ENCODE measurements around the gene MAD1L1.

The MAD1L1 gene

DNA sequence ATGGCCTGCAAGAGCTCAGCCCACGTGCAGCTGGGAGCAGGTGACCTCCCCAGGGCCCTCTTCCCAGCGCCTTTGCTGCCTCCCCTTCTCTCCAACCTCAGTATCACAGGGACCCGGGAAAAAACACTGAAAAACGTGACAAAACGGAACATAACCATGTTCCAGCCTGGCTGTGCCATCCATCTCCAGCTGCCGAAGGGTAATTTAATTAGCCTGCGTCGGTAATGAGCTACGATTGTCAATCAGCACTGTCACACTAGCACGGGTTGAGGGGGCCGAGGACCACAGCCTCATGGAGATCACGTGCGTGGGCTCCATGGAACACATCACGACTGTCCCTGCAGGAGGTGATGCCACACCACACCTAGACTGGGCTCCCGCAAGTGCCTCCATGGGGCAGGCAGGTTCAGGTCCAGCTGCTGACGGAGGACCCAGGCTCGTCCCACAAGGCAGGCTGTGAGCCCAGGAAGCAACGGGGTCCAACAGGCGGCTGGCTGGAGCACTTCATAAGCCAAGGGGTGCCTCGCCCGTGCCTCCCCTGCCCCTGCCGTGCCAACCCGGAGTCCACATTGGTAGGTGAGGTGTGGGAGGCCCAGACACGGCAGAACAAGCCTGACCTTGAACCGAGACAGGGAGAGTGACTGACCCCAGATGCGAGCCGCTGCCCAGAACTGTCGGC, 363.2 kb downstream of the MAD1L1 start:
- ChIA-PET POLR2A (no interaction called here), CTCF (interaction anchor here (1.2 kb wide), 1 partner anchor 14 kb away, joined by 3 read pairs; no protein-coding TSS in a partner anchor)
- DNase-seq = no peak
- H3K9me3 ChIP-seq (ENCODE audit: control extremely low read depth in 1 of 5, control insufficient read depth in 4 of 5, insufficient read depth in 2 of 5, low read depth in 1 of 5, low read length in 4 of 5) = peaks cover 0 to 5% (median 0%) of the 10 kb centered on the region in 5 experiments
- 99% methylated on average over 28 of the region's 28 CpGs for WGBS (ENCODE audit: insufficient coverage)
- H3K27me3 ChIP-seq (replicated peaks in 2 of 5; ENCODE audit: control insufficient read depth in 4 of 5, insufficient read depth in 5 of 5, low read length in 4 of 5) = no peaks in the 10 kb centered on the region
- H3K4me3 ChIP-seq (ENCODE audit: control insufficient read depth in 1 of 7, extremely low read depth in 1 of 7, insufficient read depth in 4 of 7, low read depth in 2 of 7, low read length in 6 of 7) = no peak overlapping the region
- H3K27ac ChIP-seq (ENCODE audit: insufficient read depth in 1 of 2, low read depth in 1 of 2, low read length in 2 of 2, poor library complexity in 1 of 2, severe bottlenecking in 2 of 2) = no peak overlapping the region
- H3K36me3 ChIP-seq (ENCODE audit: control insufficient read depth in 4 of 4, insufficient read depth in 4 of 4, low read length in 3 of 4) = peaks cover 0 to 10% (median 0%) of the 10 kb centered on the region in 4 experiments
- H3K4me1 ChIP-seq (ENCODE audit: control extremely low read depth in 1 of 4, control insufficient read depth in 4 of 4, insufficient read depth in 4 of 4, low read length in 3 of 4) = no peaks in the 10 kb centered on the region

DNA sequence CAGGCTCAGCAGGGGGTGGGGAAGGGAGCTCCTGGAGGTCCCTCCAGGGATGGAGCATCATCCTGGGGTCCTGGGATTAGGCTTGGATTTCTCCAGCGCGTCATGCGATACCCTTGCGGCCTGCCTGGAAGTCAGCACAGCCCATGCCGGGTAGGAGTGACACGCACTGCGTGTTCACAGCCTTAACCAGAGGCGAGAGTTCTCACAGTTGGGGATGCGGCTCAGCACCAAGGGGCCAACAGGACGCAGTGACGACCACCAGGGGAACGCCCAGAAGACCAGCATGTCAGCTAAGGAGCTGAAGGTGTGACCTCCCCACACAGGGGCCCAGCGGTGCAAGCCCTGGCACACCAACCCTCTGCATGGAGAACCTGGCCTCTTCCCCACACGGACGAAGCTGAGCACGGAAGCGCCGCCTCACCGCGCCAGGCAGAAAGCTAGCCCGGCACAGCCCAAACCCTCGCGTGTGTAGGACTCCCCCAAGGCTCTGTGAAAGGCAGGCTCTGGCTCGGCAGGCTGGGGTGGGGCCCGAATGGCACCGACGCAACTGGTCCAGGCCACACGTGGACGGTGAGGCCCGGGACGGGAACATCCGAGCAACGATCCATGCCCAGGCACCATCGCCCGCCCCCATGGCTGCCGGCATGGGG, 364.1 kb downstream of the MAD1L1 start:
- CTCF ChIA-PET = interaction anchor here (1.2 kb wide), 1 partner anchor 13 kb away, joined by 3 read pairs; no protein-coding TSS in a partner anchor
- Histone ChIP-seq H3K27me3 (replicated peaks in 2 of 5; ENCODE audit: control insufficient read depth in 4 of 5, insufficient read depth in 5 of 5, low read length in 4 of 5) (no peaks in the 10 kb centered on the region), H3K4me1 (ENCODE audit: control extremely low read depth in 1 of 4, control insufficient read depth in 4 of 4, insufficient read depth in 4 of 4, low read length in 3 of 4) (no peaks in the 10 kb centered on the region), H3K9me3 (ENCODE audit: control extremely low read depth in 1 of 5, control insufficient read depth in 4 of 5, insufficient read depth in 2 of 5, low read depth in 1 of 5, low read length in 4 of 5) (peaks cover 0 to 5% (median 0%) of the 10 kb centered on the region in 5 experiments), H3K27ac (ENCODE audit: insufficient read depth in 1 of 2, low read depth in 1 of 2, low read length in 2 of 2, poor library complexity in 1 of 2, severe bottlenecking in 2 of 2) (no peak overlapping the region), H3K4me3 (ENCODE audit: control insufficient read depth in 1 of 7, extremely low read depth in 1 of 7, insufficient read depth in 4 of 7, low read depth in 2 of 7, low read length in 6 of 7) (no peak overlapping the region), H3K36me3 (ENCODE audit: control insufficient read depth in 4 of 4, insufficient read depth in 4 of 4, low read length in 3 of 4) (peaks cover 0 to 10% (median 0%) of the 10 kb centered on the region in 4 experiments)
- WGBS (ENCODE audit: insufficient coverage) = 98% methylated on average over 36 of the region's 36 CpGs
- no peak for DNase-seq
- POLR2A ChIA-PET = no interaction called here

DNA sequence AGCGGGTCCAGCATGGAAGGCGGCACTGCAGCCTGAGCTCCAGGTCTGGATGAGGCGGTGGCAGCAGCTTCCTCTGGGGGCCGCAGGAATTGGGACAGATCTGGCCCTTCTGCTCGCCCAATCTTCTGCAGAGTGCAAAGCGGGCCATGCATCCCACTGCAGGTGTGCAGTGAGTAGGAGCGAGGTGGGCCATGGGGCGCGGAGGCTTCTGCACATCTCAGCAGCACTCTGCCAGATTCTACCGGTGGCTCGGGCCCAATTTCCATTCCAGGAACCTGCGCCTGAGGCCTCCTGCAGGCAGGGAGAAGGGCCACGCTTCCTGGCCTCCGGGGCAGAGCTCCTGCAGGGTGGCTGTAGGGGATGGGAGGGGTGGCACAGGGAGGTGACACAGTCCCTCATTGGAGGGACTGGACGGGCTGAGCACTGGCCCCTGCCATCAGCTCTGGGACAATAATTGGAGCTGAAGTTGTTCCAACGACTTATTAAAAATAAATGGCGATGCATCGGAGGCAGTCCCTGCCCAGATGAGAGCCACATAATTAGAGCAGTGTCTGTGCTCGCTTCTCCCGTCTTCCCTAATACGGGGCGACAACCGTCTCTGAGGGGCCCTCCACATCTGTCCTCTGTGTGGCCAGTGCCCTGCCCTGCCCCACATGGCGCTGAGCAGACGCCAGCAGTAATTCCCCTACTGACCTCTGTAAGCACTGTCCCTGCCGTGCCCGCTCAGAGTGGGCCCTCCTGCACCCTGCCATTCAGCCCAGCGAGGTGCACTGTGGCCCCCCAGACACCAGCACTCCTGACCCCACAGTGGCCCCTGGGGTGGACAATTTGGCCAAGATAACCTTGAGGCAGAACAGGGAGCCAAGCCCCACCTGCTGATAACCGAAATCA, 365.1 kb downstream of the MAD1L1 start:
- ChIA-PET POLR2A (interaction anchor here (0.5 kb wide), 1 partner anchor 22 kb away, joined by 3 read pairs; no protein-coding TSS in a partner anchor), CTCF (no interaction called here)
- DNase-seq = no peak
- Histone ChIP-seq H3K4me1 (ENCODE audit: control extremely low read depth in 1 of 4, control insufficient read depth in 4 of 4, insufficient read depth in 4 of 4, low read length in 3 of 4) (no peaks in the 10 kb centered on the region), H3K9me3 (ENCODE audit: control extremely low read depth in 1 of 5, control insufficient read depth in 4 of 5, insufficient read depth in 2 of 5, low read depth in 1 of 5, low read length in 4 of 5) (peaks cover 0 to 5% (median 0%) of the 10 kb centered on the region in 5 experiments), H3K27ac (ENCODE audit: insufficient read depth in 1 of 2, low read depth in 1 of 2, low read length in 2 of 2, poor library complexity in 1 of 2, severe bottlenecking in 2 of 2) (no peak overlapping the region), H3K4me3 (ENCODE audit: control insufficient read depth in 1 of 7, extremely low read depth in 1 of 7, insufficient read depth in 4 of 7, low read depth in 2 of 7, low read length in 6 of 7) (no peak overlapping the region), H3K27me3 (replicated peaks in 2 of 5; ENCODE audit: control insufficient read depth in 4 of 5, insufficient read depth in 5 of 5, low read length in 4 of 5) (no peaks in the 10 kb centered on the region), H3K36me3 (ENCODE audit: control insufficient read depth in 4 of 4, insufficient read depth in 4 of 4, low read length in 3 of 4) (peaks cover 0 to 5% (median 0%) of the 10 kb centered on the region in 4 experiments)
- 95% methylated on average over 28 of the region's 29 CpGs for WGBS (ENCODE audit: insufficient coverage)

DNA sequence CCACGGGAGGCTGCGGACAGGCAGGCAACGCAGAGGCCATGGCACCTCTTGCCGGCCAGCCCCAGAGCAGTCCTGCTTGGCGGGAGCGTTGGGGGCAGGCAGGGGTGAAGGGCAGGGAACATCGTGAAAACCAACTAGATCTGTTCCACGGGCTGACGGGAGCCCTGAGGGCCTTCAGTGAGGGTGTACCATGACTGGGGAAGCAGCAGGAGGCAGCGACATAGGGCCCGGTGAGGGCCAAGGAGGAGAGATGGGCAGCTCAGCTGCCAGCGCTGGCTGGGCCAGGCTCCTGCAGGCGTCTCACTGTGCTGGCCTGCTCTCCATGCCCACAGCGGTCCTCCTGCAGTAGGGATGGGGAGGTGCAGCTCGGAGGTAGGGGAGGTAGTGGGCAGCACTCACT, 366.1 kb downstream of the MAD1L1 start:
- DNase-seq = no peak
- no peaks in the 10 kb centered on the region for H3K36me3 ChIP-seq (ENCODE audit: control insufficient read depth in 4 of 4, insufficient read depth in 4 of 4, low read length in 3 of 4)
- POLR2A ChIA-PET = interaction anchor here (0.5 kb wide), 1 partner anchor 21 kb away, joined by 3 read pairs; no protein-coding TSS in a partner anchor
- H3K9me3 ChIP-seq (ENCODE audit: control extremely low read depth in 1 of 5, control insufficient read depth in 4 of 5, insufficient read depth in 2 of 5, low read depth in 1 of 5, low read length in 4 of 5) = peaks cover 0 to 2% (median 0%) of the 10 kb centered on the region in 5 experiments
- no peak overlapping the region for H3K4me3 ChIP-seq (ENCODE audit: control insufficient read depth in 1 of 7, extremely low read depth in 1 of 7, insufficient read depth in 4 of 7, low read depth in 2 of 7, low read length in 6 of 7)
- WGBS (ENCODE audit: insufficient coverage) = 96% methylated on average over 13 of the region's 15 CpGs
- no peaks in the 10 kb centered on the region for H3K27me3 ChIP-seq (replicated peaks in 2 of 5; ENCODE audit: control insufficient read depth in 4 of 5, insufficient read depth in 5 of 5, low read length in 4 of 5)
- no peak overlapping the region for H3K27ac ChIP-seq (ENCODE audit: insufficient read depth in 1 of 2, low read depth in 1 of 2, low read length in 2 of 2, poor library complexity in 1 of 2, severe bottlenecking in 2 of 2)
- no peaks in the 10 kb centered on the region for H3K4me1 ChIP-seq (ENCODE audit: control extremely low read depth in 1 of 4, control insufficient read depth in 4 of 4, insufficient read depth in 4 of 4, low read length in 3 of 4)
- CTCF ChIA-PET = no interaction called here

DNA sequence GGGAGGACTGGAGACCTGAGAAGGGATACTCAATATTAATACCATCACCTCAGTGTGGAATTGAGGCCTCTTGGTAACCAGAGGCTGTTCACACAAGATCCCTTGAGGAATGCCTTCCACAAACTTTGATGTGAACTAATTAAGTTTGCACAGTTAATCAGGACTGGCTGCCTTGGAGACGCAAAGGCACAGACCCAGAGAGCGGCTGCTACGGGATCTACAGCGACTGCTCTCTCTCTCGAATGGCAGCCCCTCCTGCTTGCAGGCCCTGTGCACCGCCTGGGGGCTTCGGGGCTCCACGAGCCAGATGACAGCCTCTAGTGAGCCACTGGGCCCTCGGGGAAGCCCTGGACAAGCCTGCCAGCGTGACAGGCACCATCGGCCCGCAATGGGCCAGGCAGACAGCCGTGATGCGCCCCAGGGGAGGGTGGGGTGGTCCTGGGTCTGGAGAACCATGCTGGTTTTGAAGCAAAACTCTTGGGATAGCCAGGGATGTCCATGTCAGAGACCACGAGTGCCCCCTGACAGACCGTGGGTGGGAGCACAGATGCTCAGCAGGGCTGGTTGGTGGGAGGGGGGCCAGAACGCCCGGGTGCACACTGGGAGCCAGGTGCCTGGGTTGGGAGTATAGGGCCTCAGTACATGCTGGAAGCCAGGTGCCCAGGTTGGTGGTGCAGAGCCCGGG, 367.0 kb downstream of the MAD1L1 start:
- Histone ChIP-seq H3K27ac (ENCODE audit: insufficient read depth in 1 of 2, low read depth in 1 of 2, low read length in 2 of 2, poor library complexity in 1 of 2, severe bottlenecking in 2 of 2) (no peak overlapping the region), H3K4me1 (ENCODE audit: control extremely low read depth in 1 of 4, control insufficient read depth in 4 of 4, insufficient read depth in 4 of 4, low read length in 3 of 4) (no peaks in the 10 kb centered on the region), H3K9me3 (ENCODE audit: control extremely low read depth in 1 of 5, control insufficient read depth in 4 of 5, insufficient read depth in 2 of 5, low read depth in 1 of 5, low read length in 4 of 5) (no peaks in the 10 kb centered on the region), H3K36me3 (ENCODE audit: control insufficient read depth in 4 of 4, insufficient read depth in 4 of 4, low read length in 3 of 4) (no peaks in the 10 kb centered on the region), H3K4me3 (ENCODE audit: control insufficient read depth in 1 of 7, extremely low read depth in 1 of 7, insufficient read depth in 4 of 7, low read depth in 2 of 7, low read length in 6 of 7) (no peak overlapping the region), H3K27me3 (replicated peaks in 2 of 5; ENCODE audit: control insufficient read depth in 4 of 5, insufficient read depth in 5 of 5, low read length in 4 of 5) (no peaks in the 10 kb centered on the region)
- WGBS (ENCODE audit: insufficient coverage) = 95% methylated on average over 15 of the region's 19 CpGs
- DNase-seq = no peak
- ChIA-PET POLR2A (no interaction called here), CTCF (no interaction called here)

DNA sequence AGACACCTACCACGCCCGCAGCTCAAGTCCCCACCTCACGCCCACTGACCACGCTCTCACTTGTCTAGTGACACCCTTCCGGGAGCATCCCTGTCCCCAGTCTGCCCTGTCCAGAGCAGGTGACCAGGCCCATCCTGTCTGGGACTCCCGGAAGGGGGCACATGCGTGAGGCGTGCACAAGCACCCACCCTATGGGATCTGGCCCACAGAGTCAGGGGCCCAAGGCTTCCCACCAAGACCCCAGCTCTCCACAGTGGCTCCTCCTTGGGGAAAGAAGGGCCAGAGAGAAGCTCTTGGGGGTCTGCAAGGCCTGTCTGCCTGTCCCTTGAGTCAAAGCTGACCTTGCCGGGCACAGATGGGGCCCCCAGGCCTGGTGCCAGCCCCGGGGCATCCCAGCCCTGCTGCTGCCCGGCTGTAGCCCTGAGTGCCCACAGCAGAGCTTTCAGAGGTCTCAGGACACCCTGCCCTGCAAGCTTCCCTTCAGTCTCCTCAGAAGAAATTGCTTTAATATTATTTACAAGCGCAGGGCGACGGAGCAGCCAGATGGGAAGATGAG, 367.7 kb downstream of the MAD1L1 start:
- Histone ChIP-seq H3K27me3 (replicated peaks in 2 of 5; ENCODE audit: control insufficient read depth in 4 of 5, insufficient read depth in 5 of 5, low read length in 4 of 5) (no peaks in the 10 kb centered on the region), H3K4me3 (ENCODE audit: control insufficient read depth in 1 of 7, extremely low read depth in 1 of 7, insufficient read depth in 4 of 7, low read depth in 2 of 7, low read length in 6 of 7) (no peak overlapping the region), H3K4me1 (ENCODE audit: control extremely low read depth in 1 of 4, control insufficient read depth in 4 of 4, insufficient read depth in 4 of 4, low read length in 3 of 4) (no peaks in the 10 kb centered on the region), H3K9me3 (ENCODE audit: control extremely low read depth in 1 of 5, control insufficient read depth in 4 of 5, insufficient read depth in 2 of 5, low read depth in 1 of 5, low read length in 4 of 5) (no peaks in the 10 kb centered on the region), H3K36me3 (ENCODE audit: control insufficient read depth in 4 of 4, insufficient read depth in 4 of 4, low read length in 3 of 4) (no peaks in the 10 kb centered on the region), H3K27ac (ENCODE audit: insufficient read depth in 1 of 2, low read depth in 1 of 2, low read length in 2 of 2, poor library complexity in 1 of 2, severe bottlenecking in 2 of 2) (no peak overlapping the region)
- CTCF ChIA-PET = no interaction called here
- no peak for DNase-seq
- POLR2A ChIA-PET = no interaction called here
- WGBS (ENCODE audit: insufficient coverage) = 95% methylated on average over 11 of the region's 14 CpGs

Measured in common myeloid progenitor, CD34-positive (primary cell).